Measurements from ENCODE around the gene TMIGD2.

Gene TMIGD2

DNA sequence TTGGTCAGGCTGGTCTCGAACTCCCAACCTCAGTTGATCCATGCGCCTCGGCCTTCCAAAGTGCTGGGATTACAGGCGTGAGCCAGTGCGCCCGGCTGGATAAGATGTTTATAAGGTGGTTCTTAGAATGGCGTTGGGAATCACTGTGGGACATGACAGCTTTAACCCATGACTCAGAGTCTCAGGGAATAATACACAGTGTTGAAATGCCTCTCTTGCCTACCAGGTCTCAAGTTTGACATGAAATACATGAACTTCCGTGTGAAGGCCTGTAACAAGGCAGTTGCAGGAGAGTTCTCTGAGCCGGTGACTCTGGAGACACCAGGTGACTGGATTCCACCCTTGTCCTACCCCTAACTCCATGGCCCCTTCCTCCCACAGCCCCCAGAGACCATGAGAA is 14.8 kb upstream of the TMIGD2 start:
- Histone ChIP-seq H3K9me3 (ENCODE audit: control insufficient read depth in 5 of 5, low read length in 5 of 5) (no peaks in the 10 kb centered on the region), H3K4me3 (ENCODE audit: low read depth in 1 of 5, low read length in 5 of 5) (no peak overlapping the region), H3K4me1 (ENCODE audit: control insufficient read depth in 5 of 5, insufficient read depth in 5 of 5, low read length in 5 of 5) (peaks cover 0 to 5% (median 3%) of the 10 kb centered on the region in 5 donors), H3K36me3 (ENCODE audit: control insufficient read depth in 5 of 5, insufficient read depth in 5 of 5, low read length in 5 of 5) (no peaks in the 10 kb centered on the region), H3K27ac (ENCODE audit: low read depth, low read length) (no peak overlapping the region), H3K27me3 (ENCODE audit: control insufficient read depth in 5 of 5, insufficient read depth in 4 of 5, low read length in 5 of 5) (peaks cover 0 to 2% (median 0%) of the 10 kb centered on the region in 5 donors), H3K9ac (ENCODE audit: low read length in 5 of 5) (no peak overlapping the region)

- peaks cover 0 to 5% (median 3%) of the 10 kb centered on the region in 5 donors for H3K4me1 ChIP-seq (ENCODE audit: control insufficient read depth in 5 of 5, insufficient read depth in 5 of 5, low read length in 5 of 5)
- no peaks in the 10 kb centered on the region for H3K9me3 ChIP-seq (ENCODE audit: control insufficient read depth in 5 of 5, low read length in 5 of 5)
- no peak overlapping the region for H3K27ac ChIP-seq (ENCODE audit: low read depth, low read length)
- H3K36me3 ChIP-seq (ENCODE audit: control insufficient read depth in 5 of 5, insufficient read depth in 5 of 5, low read length in 5 of 5): no peaks in the 10 kb centered on the region
- no peak overlapping the region for H3K9ac ChIP-seq (ENCODE audit: low read length in 5 of 5)
- peak overlapping the region in 3 of 5 donors; percentile 25 to 43 (median 42) for H3K4me3 ChIP-seq (ENCODE audit: low read depth in 1 of 5, low read length in 5 of 5)
- H3K27me3 ChIP-seq (ENCODE audit: control insufficient read depth in 5 of 5, insufficient read depth in 4 of 5, low read length in 5 of 5): peaks cover 0 to 4% (median 0%) of the 10 kb centered on the region in 5 donors
Observed at GRCh38 chr19:4313847-4314490, 11.8 kb upstream of the TMIGD2 start.

GRCh38 chr19:4310247-4311121 is 8.3 kb upstream of the TMIGD2 start:
- H3K36me3 ChIP-seq (ENCODE audit: control insufficient read depth in 5 of 5, insufficient read depth in 5 of 5, low read length in 5 of 5): no peaks in the 10 kb centered on the region
- no peaks in the 10 kb centered on the region for H3K9me3 ChIP-seq (ENCODE audit: control insufficient read depth in 5 of 5, low read length in 5 of 5)
- H3K27me3 ChIP-seq (ENCODE audit: control insufficient read depth in 5 of 5, insufficient read depth in 4 of 5, low read length in 5 of 5): peaks cover 0 to 8% (median 3%) of the 10 kb centered on the region in 5 donors
- H3K4me3 ChIP-seq (ENCODE audit: low read depth in 1 of 5, low read length in 5 of 5): no peak overlapping the region
- no peak overlapping the region for H3K9ac ChIP-seq (ENCODE audit: low read length in 5 of 5)
- peaks cover 0 to 5% (median 3%) of the 10 kb centered on the region in 5 donors for H3K4me1 ChIP-seq (ENCODE audit: control insufficient read depth in 5 of 5, insufficient read depth in 5 of 5, low read length in 5 of 5)
- no peak overlapping the region for H3K27ac ChIP-seq (ENCODE audit: low read depth, low read length)

- H3K4me3 ChIP-seq (ENCODE audit: low read depth in 1 of 5, low read length in 5 of 5): no peak overlapping the region
- no peaks in the 10 kb centered on the region for H3K9me3 ChIP-seq (ENCODE audit: control insufficient read depth in 5 of 5, low read length in 5 of 5)
- H3K27me3 ChIP-seq (ENCODE audit: control insufficient read depth in 5 of 5, insufficient read depth in 4 of 5, low read length in 5 of 5): peaks cover 4 to 19% (median 9%) of the 10 kb centered on the region in 5 donors
- no peaks in the 10 kb centered on the region for H3K36me3 ChIP-seq (ENCODE audit: control insufficient read depth in 5 of 5, insufficient read depth in 5 of 5, low read length in 5 of 5)
- H3K27ac ChIP-seq (ENCODE audit: low read depth, low read length): no peak overlapping the region
- H3K4me1 ChIP-seq (ENCODE audit: control insufficient read depth in 5 of 5, insufficient read depth in 5 of 5, low read length in 5 of 5): peaks cover 0 to 14% (median 11%) of the 10 kb centered on the region in 5 donors
- no peak overlapping the region for H3K9ac ChIP-seq (ENCODE audit: low read length in 5 of 5)
Observed at GRCh38 chr19:4305659-4306058, 3.5 kb upstream of the TMIGD2 start.

GRCh38 chr19:4305257-4305612 is 3.0 kb upstream of the TMIGD2 start:
- Histone ChIP-seq H3K9me3 (ENCODE audit: control insufficient read depth in 5 of 5, low read length in 5 of 5) (no peaks in the 10 kb centered on the region), H3K4me3 (ENCODE audit: low read depth in 1 of 5, low read length in 5 of 5) (no peak overlapping the region), H3K9ac (ENCODE audit: low read length in 5 of 5) (no peak overlapping the region)

DNA sequence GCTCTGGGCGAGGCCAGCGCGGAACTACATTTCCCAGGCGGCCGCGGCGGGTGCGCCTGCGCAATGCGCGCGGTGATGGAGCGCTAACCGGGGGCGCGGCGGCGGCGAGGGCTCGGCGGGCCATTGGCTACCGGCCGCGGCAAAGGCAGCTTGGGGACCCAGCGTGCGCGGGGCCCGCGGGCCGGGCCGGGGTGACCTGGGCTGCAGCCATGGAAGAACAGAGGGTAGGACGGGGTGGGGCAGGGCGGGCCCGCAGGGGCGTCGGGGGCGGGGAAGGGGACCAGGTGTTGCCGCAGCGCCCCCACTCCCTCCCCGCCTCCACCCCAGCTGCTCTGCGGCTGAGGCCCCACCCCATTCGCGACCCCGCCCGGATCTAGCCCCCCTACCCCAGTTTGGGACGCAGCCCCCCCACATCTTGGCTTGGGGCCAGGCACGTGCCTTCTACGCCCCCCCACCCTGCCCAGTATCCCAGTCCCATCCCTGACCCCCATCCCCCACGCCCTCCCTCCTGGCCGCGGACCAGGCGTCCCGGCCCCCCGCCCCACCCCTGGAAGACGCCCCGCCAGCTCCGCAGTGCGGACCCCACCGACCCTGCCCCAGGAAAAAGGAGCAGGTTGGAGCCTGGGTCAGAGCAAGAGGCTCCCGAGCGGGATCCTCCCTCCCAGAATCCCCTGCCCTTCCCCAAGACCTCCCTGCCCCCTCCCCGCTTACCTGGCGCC is 2.5 kb upstream of the TMIGD2 start, which contains the start of gene FSD1:
Gene FSD1 (plus strand): TSS at position 61 of the 719 bp plus-strand sequence. CDS start 149 bp downstream, at position 210.
- Histone ChIP-seq H3K36me3 (ENCODE audit: control insufficient read depth in 5 of 5, insufficient read depth in 5 of 5, low read length in 5 of 5) (no peaks in the 10 kb centered on the region), H3K4me1 (ENCODE audit: control insufficient read depth in 5 of 5, insufficient read depth in 5 of 5, low read length in 5 of 5) (peaks cover 0 to 14% (median 11%) of the 10 kb centered on the region in 5 donors), H3K9ac (ENCODE audit: low read length in 5 of 5) (no peak within 1 kb of the TSS), H3K27me3 (ENCODE audit: control insufficient read depth in 5 of 5, insufficient read depth in 4 of 5, low read length in 5 of 5) (peaks cover 4 to 17% (median 9%) of the 10 kb centered on the region in 5 donors), H3K9me3 (ENCODE audit: control insufficient read depth in 5 of 5, low read length in 5 of 5) (no peaks in the 10 kb centered on the region), H3K4me3 (ENCODE audit: low read depth in 1 of 5, low read length in 5 of 5) (no peak within 1 kb of the TSS), H3K27ac (ENCODE audit: low read depth, low read length) (no peak within 1 kb of the TSS)

More at GRCh38 chr19:4305257-4305612, 3.0 kb upstream of the TMIGD2 start:
- Histone ChIP-seq H3K36me3 (ENCODE audit: control insufficient read depth in 5 of 5, insufficient read depth in 5 of 5, low read length in 5 of 5) (no peaks in the 10 kb centered on the region), H3K27me3 (ENCODE audit: control insufficient read depth in 5 of 5, insufficient read depth in 4 of 5, low read length in 5 of 5) (peaks cover 4 to 17% (median 9%) of the 10 kb centered on the region in 5 donors), H3K27ac (ENCODE audit: low read depth, low read length) (no peak overlapping the region), H3K4me1 (ENCODE audit: control insufficient read depth in 5 of 5, insufficient read depth in 5 of 5, low read length in 5 of 5) (peaks cover 0 to 14% (median 11%) of the 10 kb centered on the region in 5 donors)

DNA sequence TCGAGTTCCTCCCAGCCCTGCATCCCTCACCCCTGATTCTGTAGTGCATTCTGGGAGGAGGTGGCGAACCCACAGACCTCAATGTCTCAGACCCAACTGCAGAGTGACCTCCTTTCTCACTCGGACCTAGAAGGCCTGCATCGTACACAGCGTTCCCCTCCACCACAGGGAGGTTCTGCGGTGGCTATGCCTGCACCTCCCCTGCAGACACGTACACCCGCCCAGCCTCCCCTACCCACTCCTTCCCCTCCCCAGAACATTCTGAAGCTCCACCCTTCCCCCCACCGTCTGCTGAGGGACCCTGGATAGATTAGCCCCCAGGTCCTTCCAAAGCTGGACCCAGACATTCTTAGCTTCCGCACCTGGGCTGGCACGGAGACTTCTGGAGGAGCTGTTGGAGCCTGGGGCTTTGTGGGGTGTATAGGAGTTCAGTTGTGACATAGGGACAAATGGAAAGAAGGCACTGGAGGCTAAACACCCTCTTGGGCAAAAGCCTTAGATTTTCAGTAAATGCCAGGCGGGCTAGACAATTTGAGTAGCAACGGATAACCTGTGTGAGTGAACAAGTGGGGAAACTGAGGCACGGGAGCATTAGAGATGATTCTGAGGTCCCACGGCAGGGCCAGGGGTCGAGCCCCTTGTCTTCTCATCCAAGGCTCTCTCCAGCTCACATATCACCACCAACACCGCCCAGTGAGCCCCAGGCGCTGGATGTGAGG is 1.8 kb upstream of the TMIGD2 start:
- Histone ChIP-seq H3K4me3 (ENCODE audit: low read depth in 1 of 5, low read length in 5 of 5) (no peak overlapping the region), H3K4me1 (ENCODE audit: control insufficient read depth in 5 of 5, insufficient read depth in 5 of 5, low read length in 5 of 5) (peaks cover 0 to 14% (median 11%) of the 10 kb centered on the region in 5 donors), H3K27ac (ENCODE audit: low read depth, low read length) (no peak overlapping the region), H3K9ac (ENCODE audit: low read length in 5 of 5) (no peak overlapping the region), H3K36me3 (ENCODE audit: control insufficient read depth in 5 of 5, insufficient read depth in 5 of 5, low read length in 5 of 5) (no peaks in the 10 kb centered on the region), H3K27me3 (ENCODE audit: control insufficient read depth in 5 of 5, insufficient read depth in 4 of 5, low read length in 5 of 5) (peaks cover 4 to 17% (median 9%) of the 10 kb centered on the region in 5 donors), H3K9me3 (ENCODE audit: control insufficient read depth in 5 of 5, low read length in 5 of 5) (no peaks in the 10 kb centered on the region)

GRCh38 chr19:4301590-4302242 is 473 bp downstream of the TMIGD2 start:
- H3K27me3 ChIP-seq (ENCODE audit: control insufficient read depth in 5 of 5, insufficient read depth in 4 of 5, low read length in 5 of 5): peaks cover 4 to 17% (median 9%) of the 10 kb centered on the region in 5 donors
- no peaks in the 10 kb centered on the region for H3K36me3 ChIP-seq (ENCODE audit: control insufficient read depth in 5 of 5, insufficient read depth in 5 of 5, low read length in 5 of 5)
- no peaks in the 10 kb centered on the region for H3K9me3 ChIP-seq (ENCODE audit: control insufficient read depth in 5 of 5, low read length in 5 of 5)
- peaks cover 0 to 14% (median 11%) of the 10 kb centered on the region in 5 donors for H3K4me1 ChIP-seq (ENCODE audit: control insufficient read depth in 5 of 5, insufficient read depth in 5 of 5, low read length in 5 of 5)
- no peak overlapping the region for H3K27ac ChIP-seq (ENCODE audit: low read depth, low read length)
- peak overlapping the region in 1 of 5 donors; percentile 15 for H3K9ac ChIP-seq (ENCODE audit: low read length in 5 of 5)
- H3K4me3 ChIP-seq (ENCODE audit: low read depth in 1 of 5, low read length in 5 of 5): no peak overlapping the region

DNA sequence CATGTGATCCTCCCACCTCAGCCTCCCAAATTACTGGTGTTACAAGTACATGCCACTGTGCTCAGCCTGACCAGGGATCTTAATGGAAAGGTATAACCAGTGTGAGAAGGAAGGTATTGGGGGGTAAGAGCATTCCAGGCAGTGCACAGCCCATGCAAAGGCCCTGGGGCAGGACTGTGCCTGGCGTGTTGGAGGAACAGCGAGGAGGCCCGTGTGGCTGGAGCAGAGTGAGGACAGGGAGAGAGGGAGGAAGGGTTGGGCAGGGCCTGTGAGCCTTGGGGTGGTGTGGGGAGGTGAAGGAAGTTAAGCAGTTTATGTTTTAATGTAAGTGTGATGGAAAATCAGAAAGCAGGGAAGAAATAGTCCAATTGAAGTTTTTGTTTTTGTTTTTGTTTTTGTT is 1.6 kb downstream of the TMIGD2 start:
- H3K27ac ChIP-seq (ENCODE audit: low read depth, low read length): no peak overlapping the region
- peaks cover 0 to 15% (median 13%) of the 10 kb centered on the region in 5 donors for H3K4me1 ChIP-seq (ENCODE audit: control insufficient read depth in 5 of 5, insufficient read depth in 5 of 5, low read length in 5 of 5)
- H3K4me3 ChIP-seq (ENCODE audit: low read depth in 1 of 5, low read length in 5 of 5): no peak overlapping the region
- no peaks in the 10 kb centered on the region for H3K36me3 ChIP-seq (ENCODE audit: control insufficient read depth in 5 of 5, insufficient read depth in 5 of 5, low read length in 5 of 5)
- H3K9ac ChIP-seq (ENCODE audit: low read length in 5 of 5): no peak overlapping the region
- H3K27me3 ChIP-seq (ENCODE audit: control insufficient read depth in 5 of 5, insufficient read depth in 4 of 5, low read length in 5 of 5): peaks cover 6 to 24% (median 9%) of the 10 kb centered on the region in 5 donors
- no peaks in the 10 kb centered on the region for H3K9me3 ChIP-seq (ENCODE audit: control insufficient read depth in 5 of 5, low read length in 5 of 5)

Data from subcutaneous abdominal adipose tissue (tissue), 5 donors.